ENCODE results near the gene SPECC1L.

DNA sequence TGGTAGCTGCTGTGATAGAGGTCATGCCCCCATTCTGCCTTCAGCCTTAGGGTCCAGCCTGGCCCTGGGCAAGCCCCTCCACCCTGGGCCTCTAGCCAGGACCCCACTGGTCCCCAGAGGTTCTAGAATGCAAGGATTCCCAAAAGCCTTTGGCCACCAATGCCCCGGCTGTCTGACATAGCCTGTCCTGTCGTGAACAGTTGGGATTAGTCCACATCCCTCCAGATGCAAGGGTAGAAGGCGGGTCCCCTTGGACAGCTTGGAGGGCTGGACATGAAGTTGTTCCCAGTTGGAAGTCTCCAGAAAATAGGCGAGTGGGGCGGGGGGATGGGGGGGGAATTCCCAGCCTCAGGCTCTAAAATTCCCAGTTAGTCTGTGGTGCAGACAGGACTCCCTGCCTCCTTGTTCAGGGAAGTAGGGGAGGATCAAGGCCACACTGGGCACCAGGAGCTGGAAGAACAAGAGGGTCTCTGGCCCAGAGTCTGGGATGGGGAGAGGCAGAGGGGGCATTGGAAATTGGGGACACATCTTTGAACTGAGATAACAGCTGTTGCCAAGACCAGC lies 151.6 kb downstream of the SPECC1L start:
- TF ChIP-seq, protein P1, sequence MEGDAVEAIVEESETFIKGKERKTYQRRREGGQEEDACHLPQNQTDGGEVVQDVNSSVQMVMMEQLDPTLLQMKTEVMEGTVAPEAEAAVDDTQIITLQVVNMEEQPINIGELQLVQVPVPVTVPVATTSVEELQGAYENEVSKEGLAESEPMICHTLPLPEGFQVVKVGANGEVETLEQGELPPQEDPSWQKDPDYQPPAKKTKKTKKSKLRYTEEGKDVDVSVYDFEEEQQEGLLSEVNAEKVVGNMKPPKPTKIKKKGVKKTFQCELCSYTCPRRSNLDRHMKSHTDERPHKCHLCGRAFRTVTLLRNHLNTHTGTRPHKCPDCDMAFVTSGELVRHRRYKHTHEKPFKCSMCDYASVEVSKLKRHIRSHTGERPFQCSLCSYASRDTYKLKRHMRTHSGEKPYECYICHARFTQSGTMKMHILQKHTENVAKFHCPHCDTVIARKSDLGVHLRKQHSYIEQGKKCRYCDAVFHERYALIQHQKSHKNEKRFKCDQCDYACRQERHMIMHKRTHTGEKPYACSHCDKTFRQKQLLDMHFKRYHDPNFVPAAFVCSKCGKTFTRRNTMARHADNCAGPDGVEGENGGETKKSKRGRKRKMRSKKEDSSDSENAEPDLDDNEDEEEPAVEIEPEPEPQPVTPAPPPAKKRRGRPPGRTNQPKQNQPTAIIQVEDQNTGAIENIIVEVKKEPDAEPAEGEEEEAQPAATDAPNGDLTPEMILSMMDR (IDR thresholded peaks at IDR 0.05), result no peak
- no peak for TF ChIP-seq POLR2A (IDR thresholded peaks at IDR 0.05)

Measured in prostate gland (tissue), 2 donors.